DND-41 (cell line): ENCODE measurements around the gene RMI1.
"Not testable (repeated sequence)": the region's sequence is repeated elsewhere in the genome, so short reads cannot be mapped to it uniquely, and the experiment has no call there.

Source experiments
- EZH2 ChIP-seq: IDR thresholded peaks from 3 replicates; pipeline ENCODE4 v1.6.1; 2012; ENCODE audit warnings: borderline replicate concordance, low read depth, mild to moderate bottlenecking, moderate library complexity, low read length, inconsistent platforms; ENCODE audit not compliant: severe bottlenecking
- TF ChIP-seq, protein P1 (sequence below): IDR thresholded peaks from 2 replicates; pipeline ENCODE4 v1.5.1; 2012; ENCODE audit warnings: borderline replicate concordance, low read length, moderate library complexity, mild to moderate bottlenecking; ENCODE audit not compliant: poor library complexity, severe bottlenecking; ENCODE audit errors: extremely low read depth

DNA sequence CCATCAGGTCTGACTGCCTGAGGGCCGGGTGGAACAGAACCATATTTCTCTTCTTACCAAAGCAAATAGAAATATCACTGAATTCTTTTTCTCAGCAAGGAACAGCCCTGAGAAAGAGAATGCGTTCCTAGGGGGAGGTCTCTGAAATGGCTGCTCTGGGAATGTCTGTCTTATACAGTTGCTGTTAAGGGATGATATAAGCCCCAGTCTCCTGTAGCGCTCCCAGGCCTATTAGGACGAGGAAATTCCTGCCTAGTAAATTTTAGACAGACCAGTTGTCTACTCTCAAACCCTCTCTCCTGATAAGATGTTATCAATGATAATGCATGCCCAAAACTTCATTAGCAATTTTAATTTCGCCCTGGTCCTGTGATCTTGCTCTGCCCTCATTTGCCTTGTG lies 61.3 kb downstream of the RMI1 start:
- TF ChIP-seq, protein P1, sequence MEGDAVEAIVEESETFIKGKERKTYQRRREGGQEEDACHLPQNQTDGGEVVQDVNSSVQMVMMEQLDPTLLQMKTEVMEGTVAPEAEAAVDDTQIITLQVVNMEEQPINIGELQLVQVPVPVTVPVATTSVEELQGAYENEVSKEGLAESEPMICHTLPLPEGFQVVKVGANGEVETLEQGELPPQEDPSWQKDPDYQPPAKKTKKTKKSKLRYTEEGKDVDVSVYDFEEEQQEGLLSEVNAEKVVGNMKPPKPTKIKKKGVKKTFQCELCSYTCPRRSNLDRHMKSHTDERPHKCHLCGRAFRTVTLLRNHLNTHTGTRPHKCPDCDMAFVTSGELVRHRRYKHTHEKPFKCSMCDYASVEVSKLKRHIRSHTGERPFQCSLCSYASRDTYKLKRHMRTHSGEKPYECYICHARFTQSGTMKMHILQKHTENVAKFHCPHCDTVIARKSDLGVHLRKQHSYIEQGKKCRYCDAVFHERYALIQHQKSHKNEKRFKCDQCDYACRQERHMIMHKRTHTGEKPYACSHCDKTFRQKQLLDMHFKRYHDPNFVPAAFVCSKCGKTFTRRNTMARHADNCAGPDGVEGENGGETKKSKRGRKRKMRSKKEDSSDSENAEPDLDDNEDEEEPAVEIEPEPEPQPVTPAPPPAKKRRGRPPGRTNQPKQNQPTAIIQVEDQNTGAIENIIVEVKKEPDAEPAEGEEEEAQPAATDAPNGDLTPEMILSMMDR, result not testable (repeated sequence)
- TF ChIP-seq EZH2, result not testable (repeated sequence)
